K562 (cell line): ENCODE results near the gene NXPH4. TPM values are rescaled to one million over a fixed set of nuclear protein-coding genes. Genes with fewer than 3 reads are reported as not detected.
A peak's percentile ranks its signal among the peaks of the same experiment; 100 is the strongest.

Source experiments
- ATF1 ChIP-seq, 2 experiments: fragments of 450-650 bp in 1 of 2; IDR thresholded peaks; 2 replicates each; pipeline ENCODE4 v1.6.1; 2016; ENCODE audit warnings: missing compliant biosample characterization in 1 of 2, missing genetic modification characterization in 1 of 2
- E2F3 ChIP-seq: fragments of 250-450 bp; sonication (Bioruptor Pico); IDR thresholded peaks from 2 replicates; pipeline ENCODE4 v1.4.0; 2020; ENCODE audit warnings: mild to moderate bottlenecking
- HBP1 ChIP-seq: fragments of 450-650 bp; formaldehyde crosslinking; IDR thresholded peaks from 2 replicates; pipeline ENCODE4 v1.4.0; 2022; ENCODE audit warnings: missing genetic modification characterization
- MCM3 ChIP-seq: fragments of 450-650 bp; IDR thresholded peaks from 2 replicates; pipeline ENCODE4 v1.6.1; 2016
- MCM5 ChIP-seq: fragments of 450-650 bp; IDR thresholded peaks from 2 replicates; pipeline ENCODE4 v1.6.1; 2016; ENCODE audit warnings: low read depth
- MTA2 ChIP-seq: fragments of 450-650 bp; IDR thresholded peaks from 2 replicates; pipeline ENCODE4 v1.6.1; 2016; ENCODE audit warnings: low read depth
- MYBL2 ChIP-seq, 2 experiments: fragments of 450-650 bp in 1 of 2; sonication (generic) in 1 of 2; formaldehyde crosslinking in 1 of 2; IDR thresholded peaks; 2 replicates each; pipeline versions ENCODE4 v1.6.1 to v1.8.1; 2017 to 2022; ENCODE audit warnings: borderline replicate concordance in 1 of 2, inconsistent platforms in 1 of 2, low read depth in 1 of 2, mild to moderate bottlenecking in 1 of 2, missing genetic modification reagents in 1 of 2, moderate library complexity in 1 of 2
- NFE2L1 ChIP-seq: fragments of 450-650 bp; IDR thresholded peaks from 2 replicates; pipeline ENCODE4 v1.6.1; 2016; ENCODE audit warnings: missing genetic modification characterization, low read depth, mild to moderate bottlenecking, missing compliant biosample characterization, moderate library complexity, borderline replicate concordance
- PCBP1 ChIP-seq: fragments of 200-400 bp; formaldehyde crosslinking; IDR thresholded peaks from 2 replicates; pipeline ENCODE4 v1.6.1; 2018; ENCODE audit warnings: mild to moderate bottlenecking, low read depth, low read length; ENCODE audit not compliant: poor library complexity, severe bottlenecking
- PCBP2 ChIP-seq: fragments of 200-400 bp; formaldehyde crosslinking; IDR thresholded peaks from 2 replicates; pipeline ENCODE4 v1.6.1; 2018; ENCODE audit warnings: low read length, low read depth, mild to moderate bottlenecking, moderate library complexity; ENCODE audit not compliant: poor library complexity, severe bottlenecking
- RBFOX2 ChIP-seq: fragments of 200-400 bp; formaldehyde crosslinking; IDR thresholded peaks from 2 replicates; pipeline ENCODE4 v1.6.1; 2017; ENCODE audit warnings: low read depth, mild to moderate bottlenecking, low read length, moderate library complexity
- RCOR1 ChIP-seq, 2 experiments: IDR thresholded peaks; 2 replicates each; pipeline ENCODE4 v1.6.1; 2012; ENCODE audit warnings: low read depth in 2 of 2, low read length in 2 of 2, borderline replicate concordance in 1 of 2, improper control_type of control experiment in 1 of 2
- RNF2 ChIP-seq: sonication (generic); IDR thresholded peaks from 2 replicates; pipeline ENCODE4 v1.6.1; 2016
- SP1 ChIP-seq: sonication (generic); formaldehyde crosslinking; IDR thresholded peaks from 2 replicates; pipeline ENCODE4 v1.8.1; 2022; ENCODE audit warnings: mild to moderate bottlenecking, missing genetic modification reagents
- TAF15 ChIP-seq: fragments of 200-400 bp; formaldehyde crosslinking; IDR thresholded peaks from 2 replicates; pipeline ENCODE4 v1.6.1; 2017; ENCODE audit warnings: mild to moderate bottlenecking, low read depth, low read length, moderate library complexity
- ZFPM2 ChIP-seq: fragments of 250-450 bp; sonication (Bioruptor Pico); IDR thresholded peaks from 2 replicates; pipeline ENCODE4 v1.5.1; 2022; ENCODE audit warnings: mild to moderate bottlenecking
- ZKSCAN8 ChIP-seq: fragments of 200-800 bp; sonication (Bioruptor generic); IDR thresholded peaks from 2 replicates; pipeline ENCODE4 v1.6.1; 2016; ENCODE audit warnings: missing genetic modification characterization, missing compliant biosample characterization
- ZNF143 ChIP-seq: sonication (generic); formaldehyde crosslinking; IDR thresholded peaks from 2 replicates; pipeline ENCODE4 v1.9.0; 2022; ENCODE audit warnings: mild to moderate bottlenecking, missing genetic modification reagents
- ZNF583 ChIP-seq: fragments of 250-450 bp; sonication (Bioruptor Pico); IDR thresholded peaks from 2 replicates; pipeline ENCODE4 v1.4.0; 2020
- polyA plus RNA-seq, 8 experiments: library from polyadenylated mRNA; depleted of rRNA in 4 of 8; stranded (reverse) in 5 of 8; unstranded in 3 of 8; fragments of >200 nt; fragmentation: Nextera tagmentation in 2 of 8; fragmentation: Illumina TruSeq in 1 of 8; extraction: Ambion mirVana in 2 of 8; extraction: Trizol in 1 of 8; gene quantifications; 2 replicates each; pipeline versions ENCODE4 v1.2.1 to v1.2.3, GENCODE V29; 2011 to 2014; ENCODE audit warnings: inconsistent platforms in 1 of 8, missing spikeins in 1 of 8
- total RNA-seq, 7 experiments: library from RNA; depleted of rRNA in 6 of 7; stranded (reverse); fragments of >200 nt in 6 of 7; fragmentation: Illumina TruSeq in 2 of 7; extraction: Trizol in 2 of 7; gene quantifications; 2 replicates each; pipeline versions ENCODE4 v1.2.1 to v1.2.3, GENCODE V29; 2011 to 2021; ENCODE audit warnings: low replicate concordance in 1 of 7
- TF ChIP-seq, protein P1 (sequence below), 2 experiments: fragments of 200-800 bp in 1 of 2; sonication (Bioruptor generic) in 1 of 2; sonication (generic) in 1 of 2; formaldehyde crosslinking in 1 of 2; IDR thresholded peaks in 1 of 2; conservative IDR thresholded peaks in 1 of 2; 2 replicates each; pipeline versions ENCODE4 v1.5.0 to v1.6.1; 2016 to 2020; ENCODE audit warnings: missing compliant biosample characterization in 1 of 2, missing genetic modification characterization in 1 of 2, missing genetic modification reagents in 1 of 2
- TF ChIP-seq, protein P2 (sequence below): fragments of 450-650 bp; formaldehyde crosslinking; IDR thresholded peaks from 2 replicates; pipeline ENCODE4 v1.4.0; 2020; ENCODE audit warnings: mild to moderate bottlenecking, moderate library complexity
- TF ChIP-seq, protein P3 (sequence below), 2 experiments: fragments of 450-650 bp in 1 of 2; sonication (generic) in 1 of 2; formaldehyde crosslinking in 1 of 2; IDR thresholded peaks in 1 of 2; conservative IDR thresholded peaks in 1 of 2; 2 replicates each; pipeline versions ENCODE4 v1.6.1 to v1.8.1; 2016 to 2023; ENCODE audit warnings: mild to moderate bottlenecking in 2 of 2, moderate library complexity in 2 of 2, inconsistent platforms in 1 of 2, missing genetic modification reagents in 1 of 2

The NXPH4 gene
- total and polyA plus RNA-seq, 9 of the 15 experiments (the other 6 are each of a cell fraction or from before 2014, with no cell fraction given), result 0.49 to 2.7 (median 1.1) TPM; not detected in 4

DNA sequence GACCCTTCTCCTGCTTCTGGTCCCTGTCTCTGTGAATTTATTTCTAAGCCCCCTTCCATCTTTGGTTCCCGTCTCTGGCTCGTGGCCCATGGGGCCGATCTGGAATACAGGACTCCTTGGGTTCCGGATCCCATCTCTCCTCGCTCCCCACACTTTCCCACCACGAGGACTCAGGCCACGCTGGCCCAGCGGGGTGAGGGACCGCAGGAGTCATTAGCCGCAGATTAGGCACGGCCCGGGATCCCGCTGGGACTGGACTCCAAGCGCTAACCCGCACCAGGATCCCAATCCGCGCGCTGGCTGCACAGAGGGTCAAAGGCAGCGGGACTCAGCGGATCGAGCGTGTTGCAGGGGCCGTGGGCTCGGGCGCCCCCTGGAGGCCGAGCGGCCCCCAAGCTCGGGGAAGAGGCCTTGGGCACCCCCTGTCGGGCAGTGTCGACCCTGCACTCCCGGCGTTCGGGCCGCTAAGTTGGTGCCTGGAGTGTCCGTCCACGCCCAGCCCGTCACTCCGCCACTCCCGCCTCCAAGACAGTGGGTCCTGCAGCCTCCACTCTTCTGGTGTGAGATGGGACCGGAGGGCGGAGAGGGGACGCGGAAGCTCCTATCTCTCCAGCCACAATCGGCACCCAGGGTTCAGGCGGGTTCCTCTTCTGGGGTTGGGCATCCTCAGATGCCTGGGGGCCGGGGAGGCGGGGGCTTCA, 22.4 kb downstream of the NXPH4 start (continued):
- no peak for TF ChIP-seq MYBL2 (IDR thresholded peaks at IDR 0.05; ENCODE audit: low read depth)
- TF ChIP-seq MYBL2 (CRISPR knock-in tag; IDR thresholded peaks at IDR 0.05; ENCODE audit: borderline replicate concordance), result no peak
- TF ChIP-seq HBP1 (CRISPR knock-in tag), result 0 out of 2 replicates have a peak, but pooled peaks have one; percentile 16
- TF ChIP-seq, protein P1, sequence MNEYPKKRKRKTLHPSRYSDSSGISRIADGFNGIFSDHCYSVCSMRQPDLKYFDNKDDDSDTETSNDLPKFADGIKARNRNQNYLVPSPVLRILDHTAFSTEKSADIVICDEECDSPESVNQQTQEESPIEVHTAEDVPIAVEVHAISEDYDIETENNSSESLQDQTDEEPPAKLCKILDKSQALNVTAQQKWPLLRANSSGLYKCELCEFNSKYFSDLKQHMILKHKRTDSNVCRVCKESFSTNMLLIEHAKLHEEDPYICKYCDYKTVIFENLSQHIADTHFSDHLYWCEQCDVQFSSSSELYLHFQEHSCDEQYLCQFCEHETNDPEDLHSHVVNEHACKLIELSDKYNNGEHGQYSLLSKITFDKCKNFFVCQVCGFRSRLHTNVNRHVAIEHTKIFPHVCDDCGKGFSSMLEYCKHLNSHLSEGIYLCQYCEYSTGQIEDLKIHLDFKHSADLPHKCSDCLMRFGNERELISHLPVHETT (CRISPR knock-in tag; conservative IDR thresholded peaks at IDR 0.05 in 1 of 2, IDR thresholded peaks at IDR 0.05 in 1 of 2), result no peak
- TF ChIP-seq PCBP2, result no peak
- TF ChIP-seq, protein P2, sequence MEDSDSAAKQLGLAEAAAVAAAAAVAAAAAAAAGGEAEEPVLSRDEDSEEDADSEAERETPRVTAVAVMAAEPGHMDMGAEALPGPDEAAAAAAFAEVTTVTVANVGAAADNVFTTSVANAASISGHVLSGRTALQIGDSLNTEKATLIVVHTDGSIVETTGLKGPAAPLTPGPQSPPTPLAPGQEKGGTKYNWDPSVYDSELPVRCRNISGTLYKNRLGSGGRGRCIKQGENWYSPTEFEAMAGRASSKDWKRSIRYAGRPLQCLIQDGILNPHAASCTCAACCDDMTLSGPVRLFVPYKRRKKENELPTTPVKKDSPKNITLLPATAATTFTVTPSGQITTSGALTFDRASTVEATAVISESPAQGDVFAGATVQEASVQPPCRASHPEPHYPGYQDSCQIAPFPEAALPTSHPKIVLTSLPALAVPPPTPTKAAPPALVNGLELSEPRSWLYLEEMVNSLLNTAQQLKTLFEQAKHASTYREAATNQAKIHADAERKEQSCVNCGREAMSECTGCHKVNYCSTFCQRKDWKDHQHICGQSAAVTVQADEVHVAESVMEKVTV (CRISPR knock-in tag), result peak; percentile 89
- TF ChIP-seq NFE2L1, result no peak
- no peak for TF ChIP-seq TAF15
- peak; percentile 39; the same call in 1 of the 2 replicates for TF ChIP-seq RNF2
- no peak for TF ChIP-seq ZNF583 (CRISPR knock-in tag)
- TF ChIP-seq, protein P3, sequence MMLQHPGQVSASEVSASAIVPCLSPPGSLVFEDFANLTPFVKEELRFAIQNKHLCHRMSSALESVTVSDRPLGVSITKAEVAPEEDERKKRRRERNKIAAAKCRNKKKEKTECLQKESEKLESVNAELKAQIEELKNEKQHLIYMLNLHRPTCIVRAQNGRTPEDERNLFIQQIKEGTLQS (IDR thresholded peaks at IDR 0.05), result no peak
- TF ChIP-seq, protein P3 (CRISPR knock-in tag; conservative IDR thresholded peaks at IDR 0.05), result 0 out of 2 replicates have a peak, but pooled peaks have one; percentile 7
- peak; percentile 46 for TF ChIP-seq PCBP1
- no peak for TF ChIP-seq ZKSCAN8
- TF ChIP-seq ZNF143 (CRISPR knock-in tag), result peak; percentile 36; the same call in 1 of the 2 replicates
- no peak for TF ChIP-seq E2F3 (CRISPR knock-in tag)
- no peak for TF ChIP-seq MCM3
- no peak for TF ChIP-seq ATF1 (CRISPR knock-in tag; IDR thresholded peaks at IDR 0.05)
- TF ChIP-seq ATF1 (tag; IDR thresholded peaks at IDR 0.05), result peak; percentile 52; the same call in 1 of the 2 replicates
- peak; percentile 76 for TF ChIP-seq RBFOX2
- no peak for TF ChIP-seq ZFPM2 (CRISPR knock-in tag)
- peak in 1 of 2 experiments; percentile 79; a peak in 2 of 4 replicates for TF ChIP-seq RCOR1 (IDR thresholded peaks at IDR 0.05; ENCODE audit: borderline replicate concordance in 1 of 2, low read depth in 2 of 2, low read length in 2 of 2)
- TF ChIP-seq SP1, result peak; percentile 90
- TF ChIP-seq MTA2, result no peak
- no peak for TF ChIP-seq MCM5
